KG1 (cell line): ENCODE results near the gene B3GALT2.
"Not testable (repeated sequence)": the region's sequence is repeated elsewhere in the genome, so short reads cannot be mapped to it uniquely, and the experiment has no call there.

ENCODE experiments used
- DNase-seq: peaks from one replicate; lab custom pipeline; 2025; lab: John Stamatoyannopoulos, UW

The B3GALT2 gene

GRCh38 chr1:193185901-193186731 lies at the start of gene B3GALT2:
B3GALT2 (minus strand) TSS chr1:193186613; CDS start chr1:193181562, 5,051 bp downstream.
- DNase-seq, result no peak

- no peak for DNase-seq
Observed at GRCh38 chr1:193234530-193234929, 48.1 kb upstream of the B3GALT2 start.

GRCh38 chr1:193231146-193231545 lies 44.7 kb upstream of the B3GALT2 start:
- not testable (repeated sequence) for DNase-seq

- no peak for DNase-seq
Observed at GRCh38 chr1:193229136-193229535, 42.7 kb upstream of the B3GALT2 start.

GRCh38 chr1:193222056-193222615 lies 35.7 kb upstream of the B3GALT2 start:
- no peak for DNase-seq

- no peak for DNase-seq
Observed at GRCh38 chr1:193221651-193222050, 35.2 kb upstream of the B3GALT2 start.

- DNase-seq, result no peak
Observed at GRCh38 chr1:193219391-193219790, 33.0 kb upstream of the B3GALT2 start.

- DNase-seq, result no peak
Observed at GRCh38 chr1:193216920-193217319, 30.5 kb upstream of the B3GALT2 start.

- DNase-seq, result no peak
Observed at GRCh38 chr1:193213998-193214397, 27.6 kb upstream of the B3GALT2 start.

- no peak for DNase-seq
Observed at GRCh38 chr1:193212637-193213036, 26.2 kb upstream of the B3GALT2 start.

- DNase-seq, result no peak
Observed at GRCh38 chr1:193211539-193211938, 25.1 kb upstream of the B3GALT2 start.

- no peak for DNase-seq
Observed at GRCh38 chr1:193210996-193211395, 24.6 kb upstream of the B3GALT2 start.

- no peak for DNase-seq
Observed at GRCh38 chr1:193201021-193201420, 14.6 kb upstream of the B3GALT2 start.

- DNase-seq, result no peak
Observed at GRCh38 chr1:193199940-193200339, 13.5 kb upstream of the B3GALT2 start.

- DNase-seq, result no peak
Observed at GRCh38 chr1:193192586-193192985, 6.2 kb upstream of the B3GALT2 start.

- DNase-seq, result no peak
Observed at GRCh38 chr1:193190096-193190744, 3.8 kb upstream of the B3GALT2 start.

GRCh38 chr1:193189442-193190095 lies 3.2 kb upstream of the B3GALT2 start:
- DNase-seq, result no peak

GRCh38 chr1:193188915-193189314 lies 2.5 kb upstream of the B3GALT2 start:
- DNase-seq, result not testable (repeated sequence)

GRCh38 chr1:193187114-193187513 lies 701 bp upstream of the B3GALT2 start:
- DNase-seq, result no peak

- no peak for DNase-seq
Observed at GRCh38 chr1:193185211-193185610, 1.2 kb downstream of the B3GALT2 start.

- DNase-seq, result no peak
Observed at GRCh38 chr1:193184776-193185175, 1.6 kb downstream of the B3GALT2 start.

- DNase-seq, result no peak
Observed at GRCh38 chr1:193183019-193183627, 3.3 kb downstream of the B3GALT2 start.
